Measurements from ENCODE around the gene TNNT2.

TNNT2 gene

GRCh38 chr1:201376107-201376463, 1.4 kb downstream of the TNNT2 start:
- no peak for TF ChIP-seq CTCF (IDR thresholded peaks at IDR 0.05)

GRCh38 chr1:201375169-201375568, 2.3 kb downstream of the TNNT2 start:
- peak; percentile 13; the same call in 1 of the 2 replicates for TF ChIP-seq CTCF (IDR thresholded peaks at IDR 0.05)

GRCh38 chr1:201374364-201374763, 3.1 kb downstream of the TNNT2 start:
- no peak for TF ChIP-seq CTCF (IDR thresholded peaks at IDR 0.05)

GRCh38 chr1:201371792-201372191, 5.7 kb downstream of the TNNT2 start:
- no peak for TF ChIP-seq CTCF (IDR thresholded peaks at IDR 0.05)

GRCh38 chr1:201371276-201371675, 6.2 kb downstream of the TNNT2 start:
- TF ChIP-seq CTCF (IDR thresholded peaks at IDR 0.05): no peak

GRCh38 chr1:201370500-201370899, 7.0 kb downstream of the TNNT2 start:
- TF ChIP-seq CTCF (IDR thresholded peaks at IDR 0.05): no peak

GRCh38 chr1:201369209-201369608, 8.3 kb downstream of the TNNT2 start:
- no peak for TF ChIP-seq CTCF (IDR thresholded peaks at IDR 0.05)

- no peak for TF ChIP-seq CTCF (IDR thresholded peaks at IDR 0.05)
These were observed 10.8 kb downstream of the TNNT2 start for GRCh38 chr1:201366696-201367095.
